Smooth muscle cell of the coronary artery (primary cell): Measurements from ENCODE around the gene OR56A3. TPM values are rescaled to one million over a fixed set of nuclear protein-coding genes. Genes with fewer than 3 reads are reported as not detected.

ENCODE experiments used
- total RNA-seq: library from RNA; depleted of rRNA; stranded (reverse); fragments of >200 nt; gene quantifications from 2 replicates; pipeline ENCODE4 v1.2.3, GENCODE V29; 2014; ENCODE audit warnings: low replicate concordance

OR56A3 gene, protein sequence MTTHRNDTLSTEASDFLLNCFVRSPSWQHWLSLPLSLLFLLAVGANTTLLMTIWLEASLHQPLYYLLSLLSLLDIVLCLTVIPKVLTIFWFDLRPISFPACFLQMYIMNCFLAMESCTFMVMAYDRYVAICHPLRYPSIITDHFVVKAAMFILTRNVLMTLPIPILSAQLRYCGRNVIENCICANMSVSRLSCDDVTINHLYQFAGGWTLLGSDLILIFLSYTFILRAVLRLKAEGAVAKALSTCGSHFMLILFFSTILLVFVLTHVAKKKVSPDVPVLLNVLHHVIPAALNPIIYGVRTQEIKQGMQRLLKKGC
- not detected in 2 replicates for total RNA-seq

DNA sequence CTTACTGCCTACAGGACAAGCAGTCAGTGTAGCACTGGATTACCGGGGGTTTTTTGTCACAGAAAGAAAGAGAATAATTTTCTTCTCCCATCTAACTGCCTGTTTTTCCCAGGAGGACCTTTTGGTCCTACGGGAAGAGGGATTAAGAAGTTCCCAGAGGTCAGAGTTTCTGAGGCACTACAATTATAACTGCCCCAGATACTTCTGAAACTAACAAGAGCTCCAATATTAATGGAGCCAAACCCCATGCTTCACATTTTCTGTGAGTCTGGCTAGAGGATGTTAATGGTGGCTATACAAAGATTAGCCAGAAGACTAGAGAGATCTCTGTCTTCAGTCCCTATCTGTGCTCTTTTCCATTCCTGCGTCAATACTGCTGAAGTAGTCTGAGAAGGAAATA lies at the start of gene OR56A3:
OR56A3 (plus strand) TSS at position 301 of the 400 bp plus-strand sequence. CDS start 5,096 bp downstream, outside the sequence.

DNA sequence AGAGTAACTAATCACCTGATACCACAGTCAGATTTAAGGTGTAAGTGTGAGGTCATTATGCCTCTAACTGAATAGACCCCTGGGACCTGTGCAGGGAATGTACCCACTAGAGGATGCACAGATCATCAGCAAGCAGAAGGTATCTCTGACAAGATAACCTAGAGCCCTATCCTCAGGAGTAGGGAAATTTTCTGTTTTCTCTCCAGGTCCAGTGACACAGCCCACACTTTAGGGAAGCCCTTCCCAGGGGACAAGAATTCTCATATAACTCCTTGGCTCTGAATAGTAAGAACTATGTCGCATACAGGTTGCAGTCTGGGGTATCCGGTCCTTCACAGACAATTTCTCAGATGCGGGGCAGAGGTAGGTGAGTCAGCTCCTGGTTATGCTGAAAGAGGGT lies 49.1 kb upstream of the OR56A3 start, which contains the start of gene OR52E5:
OR52E5 (plus strand) TSS at position 301 of the 400 bp plus-strand sequence. CDS start 7,569 bp downstream, outside the sequence.

DNA sequence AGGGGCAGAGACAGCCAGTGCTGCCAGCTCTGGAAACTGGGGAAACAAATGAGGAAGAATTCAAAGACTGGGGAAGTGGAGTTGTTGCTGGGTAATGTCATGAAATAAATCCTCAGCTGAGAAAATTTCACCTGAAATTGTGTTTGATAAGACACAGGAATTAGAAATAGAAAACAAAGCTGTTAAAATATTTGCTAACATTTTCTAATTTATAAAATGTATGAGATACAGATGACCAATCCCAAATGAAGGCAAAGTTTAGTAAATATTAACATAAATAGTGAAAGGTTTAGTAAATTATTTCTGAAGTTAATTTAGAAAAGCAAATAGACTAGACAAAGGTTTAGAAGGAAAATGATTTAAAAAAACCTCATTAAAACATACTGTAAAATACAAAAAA lies 26.3 kb downstream of the OR56A3 start, which contains the start of gene OR56A5:
OR56A5 (minus strand) TSS at position 101 of the 400 bp plus-strand sequence; CDS start at position 101, 0 bp downstream.

DNA sequence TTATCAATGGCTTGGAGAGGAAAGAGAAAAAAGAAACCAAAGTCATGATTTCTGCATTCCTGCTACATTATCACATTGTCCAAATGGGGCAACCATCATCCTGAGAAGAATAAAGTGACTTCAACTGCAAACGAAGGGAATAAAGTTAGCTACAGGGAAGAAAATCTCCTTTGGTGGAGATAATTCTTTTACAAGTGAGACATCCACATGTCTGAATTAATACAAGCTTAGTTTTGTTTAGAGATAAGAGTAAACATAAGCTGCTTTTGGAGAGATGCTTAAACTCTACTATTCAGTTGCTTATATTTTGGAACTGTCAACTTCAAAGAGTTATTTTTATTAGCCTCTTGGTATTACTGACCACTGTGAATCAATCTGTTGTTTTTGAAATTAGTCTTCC lies 44.8 kb downstream of the OR56A3 start, which contains the start of gene OR52L1:
OR52L1 (minus strand) TSS at position 101 of the 400 bp plus-strand sequence; CDS start at position 46, 55 bp downstream.

Other genes with a start within 250 kb of the OR56A3 start
- not detected in 2 replicates for gene OR56B1, start 205.8 kb upstream of the OR56A3 start, total RNA-seq
- gene OR52N4, start 188.0 kb upstream of the OR56A3 start, total RNA-seq: not detected in 2 replicates
- gene OR52N5, start 158.9 kb upstream of the OR56A3 start, total RNA-seq: not detected in 2 replicates
- gene OR52N1, start 151.0 kb upstream of the OR56A3 start, total RNA-seq: not detected in 2 replicates
- gene OR52N2, start 133.3 kb upstream of the OR56A3 start, total RNA-seq: not detected in 2 replicates
- not detected in 2 replicates for gene OR52E6, start 100.4 kb upstream of the OR56A3 start, total RNA-seq
- gene OR52E8, start 84.6 kb upstream of the OR56A3 start, total RNA-seq: not detected in 2 replicates
- gene OR52E4, start 61.6 kb upstream of the OR56A3 start, total RNA-seq: not detected in 2 replicates
- not detected in 2 replicates for gene OR52E5, start 49.0 kb upstream of the OR56A3 start, total RNA-seq
- not detected in 2 replicates for gene OR56A5, start 26.2 kb downstream of the OR56A3 start, total RNA-seq
- gene OR52L1, start 44.7 kb downstream of the OR56A3 start, total RNA-seq: not detected in 2 replicates
- not detected in 2 replicates for gene OR56A4, start 64.7 kb downstream of the OR56A3 start, total RNA-seq
- gene OR56A1, start 88.5 kb downstream of the OR56A3 start, total RNA-seq: not detected in 2 replicates
- not detected in 2 replicates for gene OR56B4, start 165.4 kb downstream of the OR56A3 start, total RNA-seq
- gene OR52B2, start 228.1 kb downstream of the OR56A3 start, total RNA-seq: not detected in 2 replicates